Type B pancreatic cell (in vitro differentiated cells): ENCODE measurements around the gene SLC38A3. TPM values are rescaled to one million over a fixed set of nuclear protein-coding genes. Genes with fewer than 3 reads are reported as not detected.

Source experiments
- DNase-seq: peaks from one replicate; pipeline ENCODE4 v3.0.0; 2021; ENCODE audit warnings: mixed read lengths; ENCODE audit not compliant: unreplicated experiment; ENCODE audit errors: extremely low spot score
- H3K27ac Mint-ChIP-seq: 2 replicates; pipeline ENCODE4 v1.8.0; 2021; ENCODE audit warnings: mild to moderate bottlenecking, mixed read lengths
- H3K27me3 Mint-ChIP-seq: 2 replicates; pipeline ENCODE4 v1.8.0; 2021; ENCODE audit warnings: mixed read lengths
- H3K36me3 Mint-ChIP-seq: 2 replicates; pipeline ENCODE4 v1.8.0; 2021; ENCODE audit warnings: mixed read lengths
- H3K4me1 Mint-ChIP-seq: one replicate; pipeline ENCODE4 v1.8.0; 2021; ENCODE audit warnings: mixed read lengths; ENCODE audit not compliant: unreplicated experiment
- H3K4me3 Mint-ChIP-seq: 2 replicates; pipeline ENCODE4 v1.8.0; 2021; ENCODE audit warnings: mild to moderate bottlenecking, mixed read lengths
- H3K9me3 Mint-ChIP-seq: 2 replicates; pipeline ENCODE4 v1.8.0; 2021; ENCODE audit warnings: mixed read lengths
- CTCF ChIP-seq: fragments of 200-600 bp; sonication (generic); conservative IDR thresholded peaks from 2 replicates; pipeline ENCODE4 v1.5.0; 2021; ENCODE audit warnings: antibody characterized with exemption, mild to moderate bottlenecking
- total RNA-seq: library from RNA; stranded (reverse); gene quantifications from 2 replicates; pipeline ENCODE4 v1.2.1, GENCODE V29; 2021; ENCODE audit warnings: low replicate concordance

Gene SLC38A3
- total RNA-seq, 1 donor from 2014 or later: 6.0 TPM

- H3K4me3 Mint-ChIP-seq: no peak overlapping the region
- no peak for DNase-seq
- no peaks in the 10 kb centered on the region for H3K27me3 Mint-ChIP-seq
- H3K36me3 Mint-ChIP-seq: peaks cover 5% of the 10 kb centered on the region
- no peak for TF ChIP-seq CTCF
- H3K4me1 Mint-ChIP-seq: peaks cover 36% of the 10 kb centered on the region
- H3K9me3 Mint-ChIP-seq: no peaks in the 10 kb centered on the region
- H3K27ac Mint-ChIP-seq: no peak overlapping the region
These were observed 37.2 kb upstream of the SLC38A3 start for GRCh38 chr3:50167841-50168209.

DNA sequence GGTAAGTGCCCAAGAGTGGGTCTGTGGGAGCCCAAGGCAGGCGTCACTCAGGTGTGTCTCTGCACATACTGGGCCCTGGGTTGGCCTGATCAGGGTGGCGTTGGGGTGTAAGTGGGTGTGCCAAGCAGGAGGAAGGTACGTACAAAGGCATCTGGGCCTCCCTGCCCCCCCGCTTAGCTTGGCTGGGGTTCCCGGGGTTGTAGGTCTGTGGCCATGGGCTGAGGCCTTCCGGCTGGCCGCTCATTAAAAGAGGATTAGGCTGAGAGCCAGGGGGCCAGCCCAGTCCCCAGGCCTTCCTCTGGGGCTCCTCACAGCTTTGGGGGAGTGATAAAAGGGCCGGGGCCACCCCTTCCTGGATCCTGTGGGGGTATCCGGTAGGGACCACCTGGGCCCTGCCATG, 36.7 kb upstream of the SLC38A3 start:
- Mint-ChIP-seq H3K36me3 (peaks cover 5% of the 10 kb centered on the region), H3K27me3 (no peaks in the 10 kb centered on the region), H3K4me3 (no peak overlapping the region), H3K9me3 (no peaks in the 10 kb centered on the region), H3K27ac (no peak overlapping the region), H3K4me1 (peaks cover 36% of the 10 kb centered on the region)
- no peak for TF ChIP-seq CTCF
- DNase-seq: no peak

DNA sequence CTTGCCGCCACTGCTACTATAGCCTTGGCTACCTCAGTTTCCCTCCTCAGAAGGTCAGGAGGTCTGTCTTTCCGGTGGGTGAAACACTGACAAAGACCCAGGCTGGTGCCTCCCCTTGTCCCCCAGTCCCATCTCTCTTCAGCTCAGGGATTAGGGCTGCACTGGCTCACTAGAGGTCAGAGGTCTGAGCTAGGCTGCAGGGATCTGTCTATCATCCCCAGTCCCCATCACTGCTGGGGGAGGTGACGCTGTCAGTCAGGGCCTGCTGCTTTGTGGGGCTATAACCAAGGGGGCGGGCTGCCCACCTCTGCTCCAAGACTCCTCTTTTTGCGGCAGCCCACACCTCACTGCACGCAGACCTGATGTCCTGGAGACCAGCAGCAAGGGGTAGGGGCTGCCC, 36.3 kb upstream of the SLC38A3 start:
- H3K27ac Mint-ChIP-seq: no peak overlapping the region
- no peak overlapping the region for H3K4me3 Mint-ChIP-seq
- H3K36me3 Mint-ChIP-seq: peaks cover 5% of the 10 kb centered on the region
- H3K27me3 Mint-ChIP-seq: no peaks in the 10 kb centered on the region
- peaks cover 36% of the 10 kb centered on the region for H3K4me1 Mint-ChIP-seq
- no peaks in the 10 kb centered on the region for H3K9me3 Mint-ChIP-seq
- TF ChIP-seq CTCF: no peak
- DNase-seq: no peak

GRCh38 chr3:50169232-50169832, 35.7 kb upstream of the SLC38A3 start:
- Mint-ChIP-seq H3K27me3 (no peaks in the 10 kb centered on the region), H3K4me1 (peaks cover 31% of the 10 kb centered on the region), H3K27ac (no peak overlapping the region), H3K9me3 (no peaks in the 10 kb centered on the region), H3K36me3 (peaks cover 5% of the 10 kb centered on the region), H3K4me3 (no peak overlapping the region)
- no peak for DNase-seq
- TF ChIP-seq CTCF: no peak

- H3K9me3 Mint-ChIP-seq: no peaks in the 10 kb centered on the region
- H3K4me1 Mint-ChIP-seq: peaks cover 26% of the 10 kb centered on the region
- peak overlapping the region; percentile 36 for H3K27ac Mint-ChIP-seq
- H3K36me3 Mint-ChIP-seq: peaks cover under 1% of the 10 kb centered on the region
- H3K4me3 Mint-ChIP-seq: no peak overlapping the region
- no peaks in the 10 kb centered on the region for H3K27me3 Mint-ChIP-seq
- TF ChIP-seq CTCF: no peak
- DNase-seq: no peak
These were observed 35.2 kb upstream of the SLC38A3 start for GRCh38 chr3:50169858-50170257.

GRCh38 chr3:50170689-50171088, 34.4 kb upstream of the SLC38A3 start:
- no peaks in the 10 kb centered on the region for H3K27me3 Mint-ChIP-seq
- TF ChIP-seq CTCF: no peak
- no peaks in the 10 kb centered on the region for H3K9me3 Mint-ChIP-seq
- no peak for DNase-seq
- H3K36me3 Mint-ChIP-seq: no peaks in the 10 kb centered on the region
- no peak overlapping the region for H3K4me3 Mint-ChIP-seq
- peaks cover 20% of the 10 kb centered on the region for H3K4me1 Mint-ChIP-seq
- no peak overlapping the region for H3K27ac Mint-ChIP-seq
